ENCODE results near the gene ATOSB.

ATOSB gene

GRCh38 chr9:35054185-35054835 lies 61.4 kb downstream of the ATOSB start:
- H3K27ac ChIP-seq, result no peak overlapping the region
- TF ChIP-seq CTCF (conservative IDR thresholded peaks at IDR 0.05), result no peak
